NCI-H1930 (cell line): ENCODE results near the gene MMP12.

ENCODE experiments used
- DNase-seq, 2 experiments: peaks; one replicate each; lab custom pipeline; 2025; lab: John Stamatoyannopoulos, UW

The MMP12 gene

DNA sequence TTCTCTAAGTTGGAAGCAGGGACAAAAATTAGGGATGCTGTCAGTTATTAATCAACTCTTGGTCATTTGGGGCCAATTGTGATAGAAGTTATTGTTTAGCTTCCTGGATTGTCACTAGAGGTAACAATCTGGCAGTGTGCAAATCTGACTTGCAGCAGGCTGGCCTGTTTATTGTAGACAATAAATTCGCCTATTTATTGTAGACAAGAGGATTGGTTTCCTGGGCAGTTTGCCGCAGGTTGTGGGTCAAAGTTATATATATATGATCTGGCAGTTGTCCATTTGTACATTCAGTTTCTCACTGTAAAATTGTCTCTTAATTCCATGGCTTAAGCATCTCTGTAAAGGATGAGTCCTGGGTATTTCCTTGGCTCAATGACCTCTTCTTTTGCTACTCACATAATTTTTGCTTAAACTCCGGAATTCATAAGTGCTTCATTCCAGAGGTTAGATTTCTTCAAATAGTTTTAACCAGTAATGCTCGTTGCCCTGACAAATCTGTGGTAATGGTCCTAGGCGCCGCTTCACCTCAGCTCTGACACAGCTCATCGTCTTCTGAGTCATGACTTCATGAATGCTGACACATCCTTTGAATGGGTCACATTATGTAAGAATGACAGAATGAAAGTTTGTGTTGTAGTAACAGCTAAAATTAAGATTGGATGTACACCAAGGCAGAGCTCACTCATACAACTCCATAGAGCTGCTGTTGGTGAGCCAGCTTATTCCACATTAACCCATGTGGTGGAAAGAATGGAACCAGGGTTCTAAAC, 23.6 kb downstream of the MMP12 start:
- no peak for DNase-seq

GRCh38 chr11:102849311-102849710, 25.5 kb downstream of the MMP12 start:
- no peak for DNase-seq

DNA sequence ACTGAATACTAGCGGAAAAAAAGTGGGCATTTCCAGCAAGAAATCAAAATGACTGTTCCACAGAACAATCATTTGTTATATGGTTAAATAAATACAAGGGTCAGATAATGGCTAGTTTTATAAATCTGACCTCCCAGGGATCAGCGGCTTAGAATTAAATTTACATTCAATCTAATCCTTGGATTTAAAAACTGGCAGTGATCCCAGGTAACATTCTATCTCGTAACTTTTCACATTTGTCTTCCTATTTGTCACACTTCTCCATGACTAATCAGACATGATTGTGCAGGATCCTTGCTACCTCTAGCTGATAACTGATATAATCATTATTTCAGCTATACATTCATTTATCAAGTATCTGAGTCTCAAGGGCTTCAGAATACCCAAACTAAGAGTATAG, 28.5 kb downstream of the MMP12 start:
- DNase-seq, result no peak

- DNase-seq, result no peak
Measured at GRCh38 chr11:102843489-102843888, 31.3 kb downstream of the MMP12 start, which contains the start of gene MMP3. Gene MMP3 (minus strand): TSS chr11:102843609. CDS start chr11:102843546, 63 bp downstream.

- DNase-seq, result no peak
Measured at GRCh38 chr11:102842930-102843329, 31.9 kb downstream of the MMP12 start.

DNA sequence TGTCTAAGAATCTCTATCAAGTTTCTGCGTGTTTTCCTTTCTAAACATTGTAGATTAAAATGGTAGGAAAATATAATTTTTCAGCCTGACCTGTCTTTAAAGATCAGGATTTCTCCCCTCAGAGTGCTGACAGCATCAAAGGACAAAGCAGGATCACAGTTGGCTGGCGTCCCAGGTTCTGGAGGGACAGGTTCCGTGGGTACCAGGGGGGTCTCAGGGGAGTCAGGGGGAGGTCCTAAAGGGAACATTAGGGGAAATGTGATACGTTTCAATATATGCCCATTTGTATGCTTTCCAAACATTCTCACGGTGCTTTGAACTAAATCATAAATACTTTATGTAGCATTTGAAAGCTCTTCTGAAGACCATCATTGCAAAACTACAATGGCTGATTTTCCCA, 34.8 kb downstream of the MMP12 start:
- no peak for DNase-seq

DNA sequence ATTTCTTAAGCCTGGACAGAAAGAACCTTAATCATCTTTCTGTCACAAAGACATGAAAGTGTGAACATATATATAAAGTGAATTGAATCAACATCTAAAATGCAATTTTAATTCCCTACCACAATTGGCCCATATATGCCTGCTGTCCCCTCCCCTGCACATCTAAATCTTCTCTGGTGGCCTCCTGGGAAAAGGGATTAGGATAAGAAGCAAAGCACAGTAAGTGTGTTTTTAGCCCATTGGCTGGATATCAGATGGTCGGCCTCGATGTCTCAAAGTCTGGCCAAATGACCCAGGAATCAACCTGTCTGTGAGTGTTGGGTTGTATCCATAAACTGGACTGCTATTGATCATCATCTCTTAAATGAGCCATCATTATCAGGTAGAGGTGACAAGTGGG, 37.1 kb downstream of the MMP12 start:
- no peak for DNase-seq

GRCh38 chr11:102837156-102837555, 37.6 kb downstream of the MMP12 start:
- no peak for DNase-seq

- DNase-seq, result no peak
Measured at GRCh38 chr11:102836290-102836875, 38.4 kb downstream of the MMP12 start.

- no peak for DNase-seq
Measured at GRCh38 chr11:102833731-102834130, 41.1 kb downstream of the MMP12 start.

DNA sequence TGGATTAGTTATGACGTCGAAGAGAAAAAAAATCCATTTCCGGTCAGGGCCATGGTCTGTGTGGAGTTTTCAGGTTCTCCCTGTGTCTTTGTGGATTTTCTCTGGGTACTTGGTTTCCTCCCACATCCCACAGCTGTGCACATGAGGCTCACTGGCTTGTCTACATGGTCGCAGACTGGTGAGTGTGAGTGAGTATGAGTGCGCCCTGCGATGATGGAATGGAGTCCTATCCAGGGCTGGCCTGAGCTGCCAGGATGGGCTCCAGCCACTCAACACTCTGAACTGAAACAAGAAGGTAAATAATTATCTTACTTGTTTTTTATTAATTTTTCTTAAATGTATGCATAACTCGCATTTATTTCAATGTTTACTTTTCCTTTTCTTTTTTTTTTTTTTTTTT, 42.2 kb downstream of the MMP12 start:
- no peak for DNase-seq

DNA sequence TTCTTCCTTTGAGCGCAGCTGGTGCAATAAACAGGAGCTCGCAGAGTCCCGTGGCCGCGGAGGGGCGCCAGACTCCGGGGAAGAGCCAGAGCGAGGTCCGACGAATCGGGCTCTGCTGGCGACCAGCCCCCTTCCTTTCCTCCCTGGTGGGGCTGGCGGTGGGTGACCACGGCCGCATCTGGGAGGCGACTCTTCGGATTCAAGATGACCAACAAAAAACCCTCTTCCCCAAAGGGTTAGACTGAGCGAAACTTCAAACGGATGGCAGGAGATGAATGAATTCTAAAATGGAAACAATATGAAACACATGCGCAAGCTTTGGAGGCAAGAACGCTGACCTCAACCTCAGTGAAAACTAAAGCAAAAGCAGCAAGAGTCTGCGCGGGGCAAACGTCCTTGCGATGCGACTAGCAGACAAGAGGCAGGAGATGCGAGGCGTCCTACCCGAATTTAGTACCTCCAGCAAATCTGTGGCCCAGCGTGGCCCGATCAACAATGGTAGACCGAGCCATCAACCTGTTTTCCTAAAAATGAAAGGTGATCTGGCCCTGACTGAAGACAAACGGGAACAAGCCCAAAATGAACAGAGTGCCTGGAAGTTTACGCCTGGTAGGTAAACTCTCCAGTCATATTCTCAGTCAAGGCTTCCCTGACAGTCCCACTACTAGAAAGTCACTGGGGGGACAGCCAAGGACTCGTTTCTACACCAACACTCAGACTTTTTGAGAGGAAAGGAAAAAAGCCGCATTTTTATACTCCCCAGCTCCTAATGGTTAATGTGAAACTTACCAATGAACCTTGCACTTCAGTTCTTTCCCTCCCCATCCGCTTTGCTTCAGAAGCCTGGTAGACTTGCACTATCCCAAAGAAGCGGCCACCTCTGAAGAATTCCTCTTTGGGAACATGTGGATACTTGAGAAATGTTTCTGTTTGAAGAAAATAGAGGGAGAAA, 43.0 kb downstream of the MMP12 start:
- DNase-seq, result no peak

- DNase-seq, result no peak
Measured at GRCh38 chr11:102831128-102831488, 43.7 kb downstream of the MMP12 start.

DNA sequence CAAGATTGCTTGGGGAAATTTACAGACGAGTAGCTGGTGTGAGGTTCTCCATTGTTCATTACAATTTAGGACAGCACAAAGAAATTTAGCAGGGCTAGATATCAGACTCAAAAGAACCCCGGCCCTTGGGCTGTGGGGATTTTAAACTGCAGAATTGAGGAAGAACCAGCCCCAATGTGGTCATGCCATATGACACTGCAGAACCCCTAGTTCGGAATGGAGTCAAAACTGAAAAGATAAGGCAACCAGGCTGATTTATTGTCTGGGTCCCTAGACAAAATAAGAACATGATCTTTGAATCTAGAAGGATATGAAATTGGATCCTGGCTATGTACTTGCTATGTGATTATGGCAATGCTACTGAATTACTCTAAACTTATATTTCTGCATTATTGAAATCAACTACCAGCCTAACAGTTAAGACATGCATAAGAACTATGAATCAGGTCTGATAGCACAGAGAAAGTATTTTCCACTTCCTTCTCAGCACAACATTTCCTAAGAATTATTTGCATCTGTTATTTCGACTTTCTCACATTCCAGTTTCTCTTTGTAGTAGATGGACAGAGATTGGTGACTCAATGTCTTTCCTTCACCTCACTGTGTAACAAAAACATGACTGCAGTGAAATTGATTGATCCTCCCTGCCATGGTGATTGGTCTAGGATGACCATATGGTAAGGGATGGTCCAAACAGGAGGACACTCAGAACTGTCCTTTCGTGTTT, 44.6 kb downstream of the MMP12 start:
- DNase-seq, result no peak

- DNase-seq, result no peak
Measured at GRCh38 chr11:102829316-102830000, 45.3 kb downstream of the MMP12 start.

DNA sequence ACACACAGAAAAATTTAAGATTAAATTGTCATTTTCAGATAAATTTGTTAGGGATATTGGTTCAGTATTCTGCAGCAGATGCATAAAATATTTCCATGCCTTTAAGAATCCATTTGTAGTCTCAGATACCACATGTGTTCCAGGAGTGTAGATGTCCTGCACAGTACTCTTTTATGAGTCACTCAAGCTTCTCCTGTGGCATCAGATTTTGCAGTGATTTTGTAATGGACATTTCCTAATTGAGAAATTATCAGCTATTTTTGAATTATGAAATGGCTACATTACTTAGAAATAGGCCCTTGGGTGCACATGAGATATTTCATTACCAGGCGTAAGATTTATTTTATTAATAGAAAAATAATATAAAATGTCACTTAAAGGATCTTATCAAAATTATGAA, 50.2 kb downstream of the MMP12 start:
- DNase-seq, result no peak

DNA sequence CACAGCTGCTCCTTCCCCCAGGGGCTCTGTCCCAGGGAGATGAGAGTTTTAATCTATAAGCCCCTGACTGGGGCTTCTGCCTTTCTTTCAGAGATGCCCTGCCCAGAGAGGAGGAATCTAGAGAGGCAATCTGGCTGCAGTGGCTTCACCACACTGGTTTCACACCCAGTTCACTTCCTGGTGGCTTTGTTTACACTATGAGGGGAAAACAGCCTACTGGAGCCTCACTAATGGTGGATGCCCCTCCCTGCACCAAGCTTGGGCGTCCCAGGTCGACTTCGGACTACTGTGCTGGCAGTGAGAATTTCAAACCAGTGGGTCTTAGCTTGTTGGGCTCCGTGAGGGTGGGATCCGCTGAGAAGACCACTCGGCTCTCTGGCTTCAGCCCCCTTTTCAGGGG, 55.3 kb downstream of the MMP12 start:
- no peak for DNase-seq

GRCh38 chr11:102813484-102813883, 61.3 kb downstream of the MMP12 start:
- DNase-seq, result no peak
